ENCODE measurements around the gene LRMDA.

- TF ChIP-seq, protein P1, sequence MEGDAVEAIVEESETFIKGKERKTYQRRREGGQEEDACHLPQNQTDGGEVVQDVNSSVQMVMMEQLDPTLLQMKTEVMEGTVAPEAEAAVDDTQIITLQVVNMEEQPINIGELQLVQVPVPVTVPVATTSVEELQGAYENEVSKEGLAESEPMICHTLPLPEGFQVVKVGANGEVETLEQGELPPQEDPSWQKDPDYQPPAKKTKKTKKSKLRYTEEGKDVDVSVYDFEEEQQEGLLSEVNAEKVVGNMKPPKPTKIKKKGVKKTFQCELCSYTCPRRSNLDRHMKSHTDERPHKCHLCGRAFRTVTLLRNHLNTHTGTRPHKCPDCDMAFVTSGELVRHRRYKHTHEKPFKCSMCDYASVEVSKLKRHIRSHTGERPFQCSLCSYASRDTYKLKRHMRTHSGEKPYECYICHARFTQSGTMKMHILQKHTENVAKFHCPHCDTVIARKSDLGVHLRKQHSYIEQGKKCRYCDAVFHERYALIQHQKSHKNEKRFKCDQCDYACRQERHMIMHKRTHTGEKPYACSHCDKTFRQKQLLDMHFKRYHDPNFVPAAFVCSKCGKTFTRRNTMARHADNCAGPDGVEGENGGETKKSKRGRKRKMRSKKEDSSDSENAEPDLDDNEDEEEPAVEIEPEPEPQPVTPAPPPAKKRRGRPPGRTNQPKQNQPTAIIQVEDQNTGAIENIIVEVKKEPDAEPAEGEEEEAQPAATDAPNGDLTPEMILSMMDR (tag by site-specific recombination; IDR thresholded peaks at IDR 0.05): no peak
- no peak for TF ChIP-seq ZNF837 (tag by site-specific recombination; IDR thresholded peaks at IDR 0.05)
- no peak for TF ChIP-seq ZNF292 (tag by site-specific recombination; IDR thresholded peaks at IDR 0.05; ENCODE audit: borderline replicate concordance, low read depth)
- TF ChIP-seq ZNF140 (tag by site-specific recombination; IDR thresholded peaks at IDR 0.05): no peak
- TF ChIP-seq ZNF692 (tag by site-specific recombination; IDR thresholded peaks at IDR 0.05): no peak
- TF ChIP-seq, protein P2, sequence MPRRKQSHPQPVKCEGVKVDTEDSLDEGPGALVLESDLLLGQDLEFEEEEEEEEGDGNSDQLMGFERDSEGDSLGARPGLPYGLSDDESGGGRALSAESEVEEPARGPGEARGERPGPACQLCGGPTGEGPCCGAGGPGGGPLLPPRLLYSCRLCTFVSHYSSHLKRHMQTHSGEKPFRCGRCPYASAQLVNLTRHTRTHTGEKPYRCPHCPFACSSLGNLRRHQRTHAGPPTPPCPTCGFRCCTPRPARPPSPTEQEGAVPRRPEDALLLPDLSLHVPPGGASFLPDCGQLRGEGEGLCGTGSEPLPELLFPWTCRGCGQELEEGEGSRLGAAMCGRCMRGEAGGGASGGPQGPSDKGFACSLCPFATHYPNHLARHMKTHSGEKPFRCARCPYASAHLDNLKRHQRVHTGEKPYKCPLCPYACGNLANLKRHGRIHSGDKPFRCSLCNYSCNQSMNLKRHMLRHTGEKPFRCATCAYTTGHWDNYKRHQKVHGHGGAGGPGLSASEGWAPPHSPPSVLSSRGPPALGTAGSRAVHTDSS (tag by site-specific recombination; IDR thresholded peaks at IDR 0.05): no peak
- no peak for TF ChIP-seq ZNF510 (tag by site-specific recombination; IDR thresholded peaks at IDR 0.05; ENCODE audit: insufficient replicate concordance)
- no peak for TF ChIP-seq ZBTB1 (tag by site-specific recombination; IDR thresholded peaks at IDR 0.05)
- TF ChIP-seq ZFHX2 (tag by site-specific recombination; conservative IDR thresholded peaks at IDR 0.05): no peak
Observed at GRCh38 chr10:75505840-75506506, 74.5 kb downstream of the LRMDA start.
